Measurements from ENCODE around the gene ANKRD24.
A peak's percentile ranks its signal among the peaks of the same experiment; 100 is the strongest.
"Not testable (repeated sequence)": the region's sequence is repeated elsewhere in the genome, so short reads cannot be mapped to it uniquely, and the experiment has no call there.

ANKRD24 gene

GRCh38 chr19:4182084-4182810, at the start of gene ANKRD24, which contains the start of gene SIRT6:
Gene ANKRD24 (plus strand): TSS chr19:4182689. CDS start chr19:4186426, 3,737 bp downstream.
Gene SIRT6 (minus strand): TSS chr19:4182563. CDS start chr19:4182539, 24 bp downstream.
- peak; percentile 94 for DNase-seq (ENCODE audit: low read depth)

GRCh38 chr19:4134351-4134750, 48.1 kb upstream of the ANKRD24 start:
- no peak for DNase-seq (ENCODE audit: low read depth)

DNA sequence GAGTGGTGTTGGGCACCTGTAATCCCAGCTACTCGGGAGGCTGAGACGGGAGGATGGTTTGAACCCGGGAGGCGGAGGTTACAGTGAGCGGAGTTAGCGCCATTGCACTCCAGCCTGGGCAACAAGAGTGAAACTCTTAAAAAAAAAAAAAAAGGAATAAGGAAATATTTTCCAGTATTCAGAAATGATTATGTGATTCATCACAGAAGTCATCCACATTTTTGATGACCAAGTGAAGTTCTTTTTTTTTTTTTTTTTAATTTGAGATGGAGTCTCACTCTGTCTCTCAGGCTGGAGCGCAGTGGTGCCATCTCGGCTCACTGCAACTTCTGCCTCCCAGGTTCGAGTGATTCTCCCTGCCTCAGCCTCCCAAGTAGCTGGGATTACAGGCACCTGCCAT, 47.1 kb upstream of the ANKRD24 start:
- not testable (repeated sequence) for DNase-seq (ENCODE audit: low read depth)

DNA sequence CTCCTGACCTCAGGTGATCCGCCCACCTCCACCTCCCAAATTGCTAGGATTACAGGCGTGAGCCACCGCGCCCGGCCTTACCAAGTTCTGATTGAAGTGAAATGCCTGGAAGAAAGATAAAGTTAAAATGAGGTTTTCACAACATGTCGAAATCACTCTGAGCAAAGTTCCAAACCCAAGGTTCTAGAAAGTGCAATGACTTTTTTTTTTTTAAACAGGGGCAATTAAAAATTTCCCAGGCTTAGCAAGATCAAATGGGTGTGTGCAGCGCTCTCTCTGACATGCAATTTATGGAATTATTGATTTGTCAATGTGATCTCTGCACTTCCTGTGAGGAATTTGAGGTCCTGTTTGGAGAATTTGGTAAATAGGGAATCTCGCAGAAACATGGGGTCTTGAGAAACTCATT, 45.8 kb upstream of the ANKRD24 start:
- no peak for DNase-seq (ENCODE audit: low read depth)

DNA sequence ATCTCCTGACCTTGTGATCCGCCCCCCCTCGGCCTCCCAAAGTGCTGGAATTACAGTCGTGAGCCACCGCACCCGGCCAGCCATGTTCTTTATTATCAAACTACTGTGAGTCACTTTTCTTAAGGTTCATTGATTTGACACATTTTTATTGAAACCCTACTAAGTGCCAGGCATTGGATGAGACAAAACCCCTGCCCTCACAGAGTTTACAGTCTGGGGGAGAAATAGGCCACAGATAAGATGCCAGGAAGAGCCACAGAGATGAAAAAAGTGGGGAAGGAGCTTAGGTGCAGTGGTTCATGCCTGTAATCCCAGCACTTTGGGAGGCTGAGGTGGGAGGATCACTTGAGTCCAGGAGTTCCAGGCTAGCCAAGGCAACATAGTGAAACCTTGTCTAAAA, 44.0 kb upstream of the ANKRD24 start:
- DNase-seq (ENCODE audit: low read depth): no peak

DNA sequence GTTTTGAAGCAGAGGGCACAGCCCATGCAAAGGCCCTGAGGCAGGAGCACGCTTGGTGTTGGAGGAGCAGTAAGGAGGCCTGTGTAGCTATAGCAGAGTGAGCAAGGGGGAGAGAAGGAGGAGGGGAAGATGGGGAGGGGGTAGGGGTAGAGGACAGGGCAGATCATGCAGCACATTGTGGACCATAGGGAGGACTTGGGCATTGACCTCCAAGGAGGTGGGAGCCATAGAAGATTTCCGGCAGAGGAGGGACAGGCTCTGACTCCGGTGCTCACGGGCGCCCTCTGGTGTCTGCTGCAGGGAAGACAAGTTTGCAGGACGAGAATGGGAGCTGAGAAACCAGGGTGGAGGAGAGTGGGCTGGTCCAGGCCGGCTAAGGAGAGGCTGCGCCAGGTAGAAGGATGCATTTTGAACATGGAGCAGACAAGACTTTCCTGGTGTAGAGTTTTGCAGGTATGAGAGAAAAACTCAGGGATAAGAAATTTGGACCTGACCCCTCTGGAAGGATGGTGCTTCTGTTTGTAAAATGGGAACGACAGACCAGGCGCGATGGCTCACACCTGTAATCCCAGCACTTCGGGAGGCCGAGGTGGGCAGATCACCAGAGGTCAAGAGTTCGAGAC, 42.8 kb upstream of the ANKRD24 start:
- peak; percentile 80 for DNase-seq (ENCODE audit: low read depth)

- DNase-seq (ENCODE audit: low read depth): no peak
These were observed 42.2 kb upstream of the ANKRD24 start for GRCh38 chr19:4140237-4140711.

DNA sequence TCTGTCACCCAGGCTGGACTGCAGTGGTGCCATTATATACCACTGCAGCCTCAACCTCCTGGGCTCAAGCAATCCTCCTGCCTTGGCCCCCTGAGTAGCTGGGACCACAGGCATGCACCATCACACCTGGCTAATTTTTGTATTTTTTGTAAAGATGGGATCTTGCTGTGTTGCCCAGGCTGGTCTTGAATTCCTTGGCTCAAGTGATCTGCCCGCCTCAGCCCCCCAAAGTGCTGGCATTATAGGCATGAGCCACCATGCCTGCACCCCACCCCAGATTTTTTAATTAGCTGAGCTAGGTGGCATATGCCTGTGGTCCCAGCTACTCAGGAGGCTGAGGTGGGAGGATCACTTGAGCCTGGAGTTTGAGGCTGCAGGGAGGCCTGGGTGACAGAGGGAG, 39.6 kb upstream of the ANKRD24 start:
- not testable (repeated sequence) for DNase-seq (ENCODE audit: low read depth)

DNA sequence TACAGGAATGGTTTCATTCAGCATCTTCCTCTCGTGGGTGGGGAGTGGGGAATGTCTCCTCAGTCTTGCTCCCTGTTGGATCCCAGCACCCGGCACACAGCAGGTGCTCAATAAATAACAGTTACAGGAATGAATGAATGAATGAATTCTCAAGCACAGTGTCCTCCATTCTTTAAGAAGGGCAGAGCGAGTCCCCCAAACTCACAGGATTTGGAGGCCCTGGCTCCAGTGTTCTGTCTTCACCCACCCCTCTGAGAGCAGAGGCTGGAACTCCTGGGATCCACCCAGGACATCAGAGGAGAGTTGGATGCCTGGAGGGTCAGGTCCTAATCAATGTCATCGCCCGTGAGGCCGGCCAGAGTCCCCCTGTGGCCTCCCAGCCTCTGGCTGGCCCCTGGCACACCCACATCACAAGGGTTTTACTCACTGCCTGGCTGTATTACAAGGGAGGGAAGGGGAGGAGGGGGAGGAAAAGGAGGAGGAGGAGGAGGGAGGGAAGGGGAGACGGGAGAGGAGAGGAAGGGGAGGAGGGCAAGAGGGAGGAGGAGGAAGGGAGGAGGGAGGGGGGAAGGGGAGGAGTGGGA, 37.7 kb upstream of the ANKRD24 start:
- DNase-seq (ENCODE audit: low read depth): no peak

DNA sequence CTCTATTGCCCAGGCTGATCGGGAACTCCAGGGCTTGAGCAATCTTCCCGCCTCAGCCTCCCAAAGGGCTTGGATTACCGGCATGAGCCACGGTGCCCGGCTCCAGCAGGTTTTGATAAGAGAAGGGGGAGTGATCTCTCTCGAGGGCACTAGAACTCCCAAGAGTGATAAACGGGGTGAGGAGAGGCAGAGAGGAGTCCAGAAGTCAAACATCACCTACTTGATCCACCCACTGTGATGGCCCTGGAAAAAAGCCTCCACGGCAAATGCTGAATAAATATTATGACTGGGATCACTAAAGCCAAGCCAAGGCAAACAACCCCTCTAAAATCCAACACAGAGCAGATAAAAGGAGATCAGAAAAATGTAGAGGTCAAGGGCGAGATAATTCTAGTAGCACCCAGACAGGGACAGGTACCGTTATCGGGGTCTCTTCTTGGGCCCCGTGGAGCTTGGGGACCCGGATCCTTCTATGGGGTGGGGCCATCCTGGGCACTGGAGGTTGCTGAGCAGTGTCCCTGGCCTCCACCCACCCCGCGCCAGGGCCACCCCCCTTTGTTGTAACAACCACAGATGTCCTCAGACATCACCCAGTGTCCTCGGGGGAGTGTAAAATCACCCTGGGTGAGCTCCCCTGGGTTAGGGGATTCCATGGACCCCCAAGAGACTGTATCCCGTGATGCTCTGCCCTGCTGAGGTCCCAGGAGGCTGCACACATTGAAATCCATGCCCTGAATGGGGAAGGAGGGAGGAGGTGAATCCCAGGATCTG, 32.8 kb upstream of the ANKRD24 start:
- DNase-seq (ENCODE audit: low read depth): no peak

DNA sequence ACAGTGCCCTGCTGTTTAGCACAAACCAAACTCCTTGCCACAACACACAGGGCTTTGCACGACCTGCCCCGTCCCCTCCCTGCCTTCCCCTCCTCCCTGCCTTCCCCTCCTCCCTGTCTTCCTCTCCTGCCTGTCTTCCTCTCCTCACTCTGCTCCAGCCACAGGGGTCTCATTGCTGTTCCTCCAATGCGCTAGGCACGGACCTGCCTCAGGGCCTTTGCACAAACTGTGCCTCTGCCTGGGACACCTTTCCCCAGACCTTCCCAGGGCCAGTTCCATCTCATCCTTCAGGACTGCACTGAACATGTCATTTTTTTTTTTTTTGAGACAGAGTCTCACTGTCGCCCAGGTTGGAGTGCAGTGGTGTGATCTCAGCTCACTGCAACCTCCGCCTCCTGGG, 30.9 kb upstream of the ANKRD24 start:
- no peak for DNase-seq (ENCODE audit: low read depth)

DNA sequence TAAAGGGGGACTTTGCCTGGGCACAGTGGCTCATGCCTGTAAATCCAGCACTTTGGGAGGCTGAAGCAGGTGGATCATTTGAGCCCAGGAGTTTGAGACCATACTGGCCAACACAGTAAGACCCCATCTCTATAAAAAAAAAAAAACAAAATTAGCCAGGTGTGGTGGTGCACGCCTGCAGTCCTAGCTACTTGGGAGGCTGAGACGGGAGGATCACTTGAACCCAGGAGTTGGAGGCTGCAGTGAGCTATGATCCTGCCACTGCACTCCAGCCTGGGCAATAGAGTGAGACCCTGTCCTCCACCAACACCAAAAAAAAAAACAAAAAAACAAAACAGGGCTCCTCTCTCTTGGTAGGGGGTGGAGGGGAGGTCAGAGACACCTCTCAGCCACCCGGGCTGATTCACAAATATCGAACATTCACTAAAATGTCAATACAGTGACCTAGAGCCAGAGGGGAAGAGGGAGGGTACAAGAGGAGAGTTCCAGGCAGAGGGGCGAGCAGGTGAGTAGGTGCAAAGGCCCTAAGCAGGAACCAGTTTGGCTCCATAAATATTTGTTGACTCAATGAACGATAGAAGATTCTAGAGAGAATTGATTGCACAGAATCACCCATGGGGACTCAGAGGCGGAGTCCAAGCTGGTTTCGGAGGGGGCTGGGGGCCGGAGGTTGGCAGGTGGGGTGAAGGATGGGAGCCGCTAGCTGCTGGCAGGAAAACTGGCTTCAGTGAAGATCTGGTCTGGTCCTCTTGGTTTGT, 30.1 kb upstream of the ANKRD24 start:
- DNase-seq (ENCODE audit: low read depth): no peak

DNA sequence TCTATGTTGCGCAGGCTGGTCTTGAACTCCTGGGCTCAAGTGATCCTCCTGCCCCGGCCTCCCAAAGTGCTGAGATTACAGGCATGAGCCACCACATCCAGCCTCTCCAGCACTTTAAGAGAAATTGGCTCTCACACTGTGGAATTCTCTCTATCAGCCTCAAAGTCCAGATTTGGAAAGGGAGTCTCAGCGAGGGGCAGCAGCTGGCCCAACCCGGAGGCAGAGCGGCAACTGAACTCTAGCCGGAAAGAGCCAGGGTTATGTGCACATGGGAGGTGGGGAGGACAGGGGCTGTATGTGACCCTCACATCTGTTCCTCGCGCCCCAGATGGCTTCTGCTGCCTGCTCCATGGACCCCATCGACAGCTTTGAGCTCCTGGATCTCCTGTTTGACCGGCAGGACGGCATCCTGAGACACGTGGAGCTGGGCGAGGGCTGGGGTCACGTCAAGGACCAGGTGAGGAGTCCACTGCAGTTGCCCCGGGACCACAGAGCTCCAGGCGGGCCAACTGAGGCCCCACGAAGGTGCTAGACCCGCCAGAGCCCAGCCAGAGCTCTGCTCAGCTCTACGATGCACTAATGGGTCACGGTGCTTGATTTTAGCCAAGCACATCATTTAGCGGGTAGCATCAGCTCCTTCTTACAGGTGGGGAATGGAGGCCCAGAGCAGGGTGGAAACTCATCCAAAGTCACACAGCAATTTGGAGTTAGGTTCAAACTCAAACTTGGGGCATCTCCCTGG, 27.7 kb upstream of the ANKRD24 start:
- no peak for DNase-seq (ENCODE audit: low read depth)

DNA sequence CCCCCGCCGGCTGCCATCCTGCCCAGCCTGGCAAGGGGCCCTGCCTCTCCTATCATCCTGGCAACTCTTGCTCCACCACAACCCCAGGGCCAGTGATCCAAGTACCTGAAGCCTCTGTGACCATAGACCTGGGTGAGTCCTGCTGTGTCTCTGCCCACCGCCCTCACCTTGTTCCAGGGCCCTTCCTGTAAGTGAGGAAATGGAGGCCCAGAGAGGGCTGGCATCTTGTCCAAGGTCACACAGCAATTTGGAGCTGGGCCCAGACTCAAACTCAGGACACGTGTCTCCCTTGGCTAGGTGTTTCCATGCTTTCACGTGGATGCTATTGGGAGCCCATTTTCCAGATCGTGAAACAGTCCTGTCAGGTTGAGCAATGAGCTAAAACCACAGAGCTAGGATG, 25.3 kb upstream of the ANKRD24 start:
- DNase-seq (ENCODE audit: low read depth): no peak

GRCh38 chr19:4157971-4158370, 24.5 kb upstream of the ANKRD24 start:
- not testable (repeated sequence) for DNase-seq (ENCODE audit: low read depth)

- DNase-seq (ENCODE audit: low read depth): no peak
These were observed 20.9 kb upstream of the ANKRD24 start for GRCh38 chr19:4161415-4162077.

DNA sequence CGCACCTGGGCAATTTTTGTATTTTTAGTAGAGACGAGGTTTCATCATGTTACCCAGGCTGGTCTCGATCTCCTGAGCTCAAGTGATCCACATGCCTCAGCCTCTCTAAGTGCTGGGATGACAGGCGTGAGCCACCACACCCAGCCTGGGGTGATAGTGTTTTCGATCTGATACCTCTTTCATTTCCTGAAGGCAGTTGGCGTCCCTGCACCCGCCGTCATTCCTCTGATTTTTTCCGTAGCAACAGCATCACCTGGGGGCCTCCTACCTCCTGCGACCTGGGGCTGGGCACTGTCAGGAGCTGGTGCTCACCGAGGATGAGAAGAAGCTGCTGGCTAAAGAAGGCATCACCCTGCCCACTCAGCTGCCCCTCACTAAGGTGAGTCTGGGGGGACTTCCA, 18.2 kb upstream of the ANKRD24 start:
- DNase-seq (ENCODE audit: low read depth): no peak

DNA sequence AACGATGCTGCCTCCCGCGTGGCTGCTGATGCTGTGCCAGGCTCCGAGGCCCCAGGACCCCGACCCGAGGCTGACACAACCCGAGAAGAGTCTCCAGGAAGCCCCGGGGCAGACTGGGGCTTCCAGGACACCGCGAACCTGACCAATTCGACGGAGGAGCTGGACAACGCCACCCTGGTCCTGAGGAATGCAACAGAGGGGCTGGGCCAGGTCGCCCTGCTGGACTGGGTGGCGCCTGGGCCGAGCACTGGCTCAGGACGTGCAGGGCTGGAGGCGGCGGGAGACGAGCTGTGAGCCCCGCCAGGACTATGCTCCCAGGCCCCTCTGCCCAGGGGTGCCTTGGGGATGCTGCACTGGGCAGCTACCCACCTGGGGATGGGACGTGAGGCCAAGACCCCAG, 10.8 kb upstream of the ANKRD24 start:
- DNase-seq (ENCODE audit: low read depth): no peak

GRCh38 chr19:4172861-4173473, 9.5 kb upstream of the ANKRD24 start:
- DNase-seq (ENCODE audit: low read depth): peak; percentile 28

All from stimulated activated CD4-positive, alpha-beta T cell treated with anti-CD3 and anti-CD28 coated beads, Interleukin-2, amount 100 ng/mL, for 4 hours (primary cell).